ENCODE measurements around the gene EFNA5.
"Not testable (repeated sequence)": the region's sequence is repeated elsewhere in the genome, so short reads cannot be mapped to it uniquely, and the experiment has no call there.

The EFNA5 gene

DNA sequence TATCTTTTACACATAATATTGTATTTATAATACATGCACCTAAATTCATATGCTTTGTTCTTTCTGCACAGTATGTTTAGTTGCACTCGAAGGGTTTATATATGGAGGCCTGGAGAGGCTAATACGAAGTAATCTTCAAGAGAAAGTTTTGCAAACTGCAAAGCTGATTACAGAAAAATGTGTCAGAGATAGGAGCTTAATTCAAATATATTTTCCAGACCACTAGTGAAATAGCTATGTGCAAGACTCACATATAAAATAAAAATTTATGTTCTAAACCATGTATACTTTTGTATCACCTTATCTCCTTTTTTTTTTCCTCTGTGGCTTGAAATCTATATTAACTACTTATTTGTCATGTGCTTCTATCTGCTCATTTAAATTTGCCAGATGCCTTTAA lies 313.8 kb downstream of the EFNA5 start:
- FAIRE-seq, result no peak

GRCh38 chr5:107352576-107352975 lies 318.2 kb downstream of the EFNA5 start:
- no peak for FAIRE-seq

- FAIRE-seq, result not testable (repeated sequence)
Observed at GRCh38 chr5:107346580-107346979, 324.2 kb downstream of the EFNA5 start.

- FAIRE-seq, result no peak
Observed at GRCh38 chr5:107342371-107342770, 328.4 kb downstream of the EFNA5 start.

- no peak for FAIRE-seq
Observed at GRCh38 chr5:107341376-107342084, 329.2 kb downstream of the EFNA5 start.

- no peak for FAIRE-seq
Observed at GRCh38 chr5:107340631-107341030, 330.1 kb downstream of the EFNA5 start.

DNA sequence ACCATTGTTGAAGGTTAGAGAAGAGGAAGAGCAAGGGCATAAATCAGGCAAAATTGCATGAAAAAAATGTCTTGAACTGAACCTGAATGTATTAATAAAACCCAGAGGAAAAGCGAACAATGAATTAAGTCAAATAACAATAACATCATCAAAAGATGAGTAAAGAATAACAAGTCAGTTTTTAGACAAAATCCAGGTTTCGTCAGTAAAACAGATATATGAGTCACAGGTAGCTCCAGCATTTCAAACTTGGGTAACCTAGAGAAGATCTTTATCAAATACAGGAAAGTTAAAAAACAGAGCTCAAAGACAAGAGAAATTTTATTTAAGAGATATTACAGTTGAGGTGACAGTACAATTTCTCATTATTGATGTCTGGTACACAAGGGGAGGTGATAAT lies 332.4 kb downstream of the EFNA5 start:
- no peak for FAIRE-seq

DNA sequence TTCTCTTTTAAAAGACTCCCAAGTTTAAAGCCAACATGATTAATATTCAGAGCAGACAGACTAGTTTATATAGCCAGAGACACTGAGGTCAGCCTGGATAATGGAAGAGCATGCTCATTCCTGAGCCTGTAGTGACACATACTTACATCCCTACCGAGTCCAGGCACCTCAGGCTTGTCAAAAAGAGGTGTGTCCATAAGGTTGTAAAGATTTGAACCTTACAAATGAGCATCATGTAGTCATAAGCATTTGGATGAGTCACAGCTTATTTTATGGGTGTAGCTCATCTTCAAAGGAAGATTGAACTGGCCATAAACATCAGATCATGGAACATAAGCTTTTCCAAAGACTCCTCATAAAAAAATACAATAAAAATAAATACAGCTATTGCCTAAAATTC lies 333.5 kb downstream of the EFNA5 start:
- FAIRE-seq, result no peak

GRCh38 chr5:107331882-107332281 lies 338.9 kb downstream of the EFNA5 start:
- no peak for FAIRE-seq

DNA sequence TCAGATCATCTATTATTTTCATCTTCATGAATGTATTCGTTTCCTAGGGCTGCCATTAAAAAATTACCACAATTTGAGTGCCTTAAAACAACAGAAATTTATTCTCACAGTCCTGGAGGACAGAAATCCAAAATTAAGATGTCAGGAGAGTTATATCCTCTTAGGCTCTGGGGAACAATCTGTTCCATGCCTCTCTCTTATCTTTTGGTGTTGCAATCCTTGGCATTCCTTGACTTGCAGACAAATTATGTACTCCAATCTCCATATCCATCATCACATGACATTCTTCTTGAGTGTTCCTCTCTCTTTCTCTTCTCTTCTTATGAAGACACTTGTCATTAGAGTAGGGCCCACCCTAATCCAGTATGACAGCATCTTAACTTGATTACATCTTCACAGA lies 339.4 kb downstream of the EFNA5 start:
- FAIRE-seq, result no peak

DNA sequence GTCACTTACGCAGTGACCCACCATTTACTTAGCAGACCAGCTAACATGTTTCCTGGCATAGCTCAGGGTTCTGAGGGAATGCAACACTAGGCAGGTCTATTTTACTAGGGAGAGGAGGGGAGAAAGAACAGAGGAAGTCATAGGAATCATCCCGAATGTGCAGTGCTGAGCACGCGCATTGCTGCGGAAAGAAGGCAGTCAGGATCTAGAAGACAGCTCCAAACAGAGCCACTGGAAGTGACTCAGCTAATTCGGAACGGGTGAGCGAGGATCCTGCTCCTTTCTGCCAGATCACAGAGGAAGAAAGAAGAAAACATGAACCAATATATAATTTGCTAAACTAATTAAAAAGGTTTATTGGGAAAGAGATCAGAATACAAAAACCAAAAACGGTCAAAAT lies 339.8 kb downstream of the EFNA5 start:
- FAIRE-seq, result no peak

- no peak for FAIRE-seq
Observed at GRCh38 chr5:107329850-107330249, 340.9 kb downstream of the EFNA5 start.
